Measurements from ENCODE around the gene HMGCS2. TPM values are rescaled to one million over a fixed set of nuclear protein-coding genes. Genes with fewer than 3 reads are reported as not detected.

HMGCS2 gene
- total RNA-seq, 2 experiments from 2014 or later: not detected

DNA sequence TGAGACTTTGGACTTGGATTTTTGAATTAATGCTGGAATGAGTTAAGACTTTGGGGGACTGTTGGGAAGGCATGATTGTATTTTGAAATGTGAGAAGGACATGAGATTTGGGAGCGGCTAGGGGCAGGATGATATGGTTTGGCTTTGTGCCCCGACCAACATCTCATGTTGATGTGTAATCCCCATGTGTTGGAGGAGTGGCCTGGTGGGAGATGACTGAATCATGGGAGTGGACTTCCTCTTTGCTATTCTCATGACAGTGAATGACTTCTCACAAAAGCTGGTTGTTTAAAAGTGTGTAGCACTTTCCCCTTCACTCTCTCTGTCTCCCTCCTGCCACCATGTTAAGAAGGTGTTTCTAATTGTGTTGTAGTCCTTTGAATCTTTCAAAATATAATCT, 66.3 kb downstream of the HMGCS2 start:
- H3K27ac Mint-ChIP-seq: no peak overlapping the region
- H3K27me3 Mint-ChIP-seq: peaks cover 17% of the 10 kb centered on the region
- no peak for DNase-seq
- ChIA-PET POLR2A (no interaction called here), CTCF (no interaction called here)
- peaks cover 26% of the 10 kb centered on the region for H3K9me3 Mint-ChIP-seq
- no peaks in the 10 kb centered on the region for H3K4me1 Mint-ChIP-seq (ENCODE audit: low read depth)
- intact Hi-C loops (cut with micrococcal nuclease): no loop called here
- no peak overlapping the region for H3K4me3 Mint-ChIP-seq
- peaks cover 3% of the 10 kb centered on the region for H3K36me3 Mint-ChIP-seq

DNA sequence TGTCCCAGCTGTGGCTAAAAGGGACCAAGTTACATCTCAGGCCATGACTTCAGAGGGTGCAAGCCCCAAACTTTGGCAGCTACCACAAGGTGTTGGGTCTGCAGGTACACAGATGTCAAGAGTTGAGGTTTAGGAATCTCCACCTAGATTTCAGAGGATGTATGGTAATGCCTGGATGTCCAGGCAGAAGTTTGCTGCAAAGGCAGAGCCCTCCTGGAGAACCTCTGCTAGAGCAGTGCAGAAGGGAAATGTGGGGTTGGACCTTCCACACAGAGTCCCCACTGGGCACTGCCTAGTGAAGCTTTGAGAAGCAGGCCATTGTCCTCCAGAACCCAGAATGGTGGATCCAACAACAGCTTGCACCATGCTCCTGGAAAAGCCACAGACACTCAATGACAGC, 67.0 kb downstream of the HMGCS2 start:
- Mint-ChIP-seq H3K4me3 (no peak overlapping the region), H3K36me3 (peaks cover 3% of the 10 kb centered on the region), H3K9me3 (peaks cover 26% of the 10 kb centered on the region), H3K4me1 (ENCODE audit: low read depth) (no peaks in the 10 kb centered on the region), H3K27ac (no peak overlapping the region), H3K27me3 (peaks cover 17% of the 10 kb centered on the region)
- DNase-seq: no peak
- intact Hi-C loops (cut with micrococcal nuclease): no loop called here
- ChIA-PET POLR2A (no interaction called here), CTCF (no interaction called here)

DNA sequence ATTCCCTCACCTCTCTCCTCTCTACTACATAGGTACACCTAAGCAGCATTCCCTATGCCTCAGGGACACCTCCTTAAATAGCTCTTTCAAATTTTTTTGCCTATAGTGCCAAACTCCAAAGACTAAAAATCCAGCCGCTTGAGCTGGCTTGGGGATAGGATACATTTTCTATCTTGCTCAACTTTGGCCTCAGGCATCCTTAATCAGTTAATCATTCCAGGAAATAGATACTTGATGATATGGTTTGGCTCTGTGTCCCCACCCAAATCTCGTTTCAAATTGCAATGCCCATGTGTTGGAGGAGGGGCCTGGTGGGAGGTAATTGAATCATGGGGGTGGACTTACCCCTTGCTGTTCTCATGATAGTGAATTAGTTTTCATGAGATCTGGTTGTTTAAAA, 68.4 kb downstream of the HMGCS2 start:
- Mint-ChIP-seq H3K36me3 (peaks cover 3% of the 10 kb centered on the region), H3K27ac (no peak overlapping the region), H3K4me3 (no peak overlapping the region), H3K4me1 (ENCODE audit: low read depth) (no peaks in the 10 kb centered on the region), H3K27me3 (peaks cover 19% of the 10 kb centered on the region), H3K9me3 (peaks cover 26% of the 10 kb centered on the region)
- intact Hi-C loops (cut with micrococcal nuclease): no loop called here
- DNase-seq: no peak
- CTCF ChIA-PET: no interaction called here
- POLR2A ChIA-PET: no interaction called here

Other genes with a start within 250 kb of the HMGCS2 start
- under 1 TPM; 0.62 to 0.68 TPM for gene ZNF697, start 120.6 kb downstream of the HMGCS2 start, total RNA-seq
- gene PHGDH, start 57.0 kb downstream of the HMGCS2 start, total RNA-seq: 100 to 1,000 TPM; 138 to 143 TPM
- gene REG4, start 42.6 kb upstream of the HMGCS2 start, total RNA-seq: not detected
- gene ADAM30, start 127.6 kb upstream of the HMGCS2 start, total RNA-seq: not detected